ENCODE measurements around the gene ECM2. TPM values are rescaled to one million over a fixed set of nuclear protein-coding genes. Genes with fewer than 3 reads are reported as not detected.
A peak's percentile ranks its signal among the peaks of the same experiment; 100 is the strongest.

Gene ECM2
- total RNA-seq, 6 experiments from 2014 or later: 0.14 to 0.46 (median 0.33) TPM

DNA sequence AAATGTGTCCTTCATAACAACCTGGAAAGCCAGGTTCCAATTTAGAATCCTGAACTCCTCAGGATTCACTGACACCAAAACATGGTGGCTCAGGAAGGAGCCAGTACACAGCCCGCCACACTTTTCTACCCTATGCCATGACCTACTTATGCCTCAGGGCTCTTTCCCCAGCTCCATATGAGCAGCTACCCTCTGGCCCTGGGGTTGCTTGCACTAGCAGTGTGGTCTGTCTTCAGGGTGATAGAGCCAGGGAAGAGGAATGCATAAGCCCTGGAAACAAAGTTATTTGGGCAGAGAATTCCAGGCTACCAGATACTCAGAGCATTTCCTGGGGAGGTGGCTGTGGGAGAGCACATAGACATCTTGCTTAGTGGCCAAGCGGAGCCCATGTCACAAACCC is 15.0 kb upstream of the ECM2 start:
- Mint-ChIP-seq H3K27me3 (ENCODE audit: insufficient read depth) (no peaks in the 10 kb centered on the region; the same call in 1 of the 2 replicates), H3K9me3 (peaks cover 5% of the 10 kb centered on the region; the same call in 1 of the 2 replicates), H3K4me1 (ENCODE audit: low read depth) (no peaks in the 10 kb centered on the region), H3K4me3 (no peak overlapping the region), H3K27ac (no peak overlapping the region), H3K36me3 (ENCODE audit: low read depth) (peaks cover 5% of the 10 kb centered on the region; the same call in 1 of the 2 replicates)
- no peak for DNase-seq
- TF ChIP-seq, protein P1, sequence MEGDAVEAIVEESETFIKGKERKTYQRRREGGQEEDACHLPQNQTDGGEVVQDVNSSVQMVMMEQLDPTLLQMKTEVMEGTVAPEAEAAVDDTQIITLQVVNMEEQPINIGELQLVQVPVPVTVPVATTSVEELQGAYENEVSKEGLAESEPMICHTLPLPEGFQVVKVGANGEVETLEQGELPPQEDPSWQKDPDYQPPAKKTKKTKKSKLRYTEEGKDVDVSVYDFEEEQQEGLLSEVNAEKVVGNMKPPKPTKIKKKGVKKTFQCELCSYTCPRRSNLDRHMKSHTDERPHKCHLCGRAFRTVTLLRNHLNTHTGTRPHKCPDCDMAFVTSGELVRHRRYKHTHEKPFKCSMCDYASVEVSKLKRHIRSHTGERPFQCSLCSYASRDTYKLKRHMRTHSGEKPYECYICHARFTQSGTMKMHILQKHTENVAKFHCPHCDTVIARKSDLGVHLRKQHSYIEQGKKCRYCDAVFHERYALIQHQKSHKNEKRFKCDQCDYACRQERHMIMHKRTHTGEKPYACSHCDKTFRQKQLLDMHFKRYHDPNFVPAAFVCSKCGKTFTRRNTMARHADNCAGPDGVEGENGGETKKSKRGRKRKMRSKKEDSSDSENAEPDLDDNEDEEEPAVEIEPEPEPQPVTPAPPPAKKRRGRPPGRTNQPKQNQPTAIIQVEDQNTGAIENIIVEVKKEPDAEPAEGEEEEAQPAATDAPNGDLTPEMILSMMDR (IDR thresholded peaks at IDR 0.05): no peak

DNA sequence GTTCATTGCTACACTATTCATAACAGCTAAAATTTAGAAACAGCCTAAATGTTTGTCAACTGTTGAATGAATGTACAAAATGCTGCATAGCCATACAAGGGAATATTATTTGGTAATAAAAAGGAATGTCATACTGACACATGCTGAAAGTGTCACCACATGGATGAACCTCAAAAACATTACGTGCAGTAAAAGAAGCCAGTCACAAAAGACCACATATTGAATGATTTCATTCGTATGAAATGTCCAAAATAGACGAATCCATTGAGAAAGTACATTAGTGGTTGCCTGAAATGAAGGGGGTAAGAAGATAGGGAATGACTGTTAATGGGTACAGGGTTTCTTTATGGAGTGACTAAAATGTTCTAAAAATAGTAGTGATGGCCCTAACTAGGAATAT is 11.6 kb upstream of the ECM2 start:
- TF ChIP-seq, protein P1 (IDR thresholded peaks at IDR 0.05): no peak
- Mint-ChIP-seq H3K27me3 (ENCODE audit: insufficient read depth) (no peaks in the 10 kb centered on the region; the same call in 1 of the 2 replicates), H3K4me3 (no peak overlapping the region), H3K9me3 (peaks cover 12% of the 10 kb centered on the region; the same call in 1 of the 2 replicates), H3K36me3 (ENCODE audit: low read depth) (peaks cover 10% of the 10 kb centered on the region; the same call in 1 of the 2 replicates), H3K4me1 (ENCODE audit: low read depth) (no peaks in the 10 kb centered on the region), H3K27ac (no peak overlapping the region)
- DNase-seq: no peak

DNA sequence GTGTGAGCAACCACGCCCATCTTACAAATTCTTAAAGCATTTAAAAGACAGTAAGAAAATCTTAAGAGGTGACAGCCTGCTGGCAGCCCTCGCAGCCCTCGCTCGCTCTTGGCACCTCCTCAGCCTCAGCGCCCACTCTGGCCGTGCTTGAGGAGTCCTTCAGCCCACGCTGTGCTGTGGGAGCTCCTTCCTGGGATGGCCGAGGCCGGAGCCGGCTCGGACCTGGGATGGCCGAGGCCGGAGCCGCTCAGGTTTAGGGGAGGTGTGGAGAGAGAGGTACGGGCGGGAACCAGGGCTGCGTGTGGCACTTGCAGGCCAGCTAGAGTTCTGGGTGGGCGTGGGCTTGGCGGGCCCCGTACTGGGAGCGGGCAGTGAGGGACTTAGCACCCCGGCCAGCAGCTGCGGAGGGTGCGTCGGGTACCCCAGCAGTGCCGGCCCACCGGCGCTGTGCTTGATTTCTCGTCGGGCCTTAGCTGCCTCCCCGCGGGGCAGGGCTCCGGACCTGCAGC is 9.3 kb upstream of the ECM2 start:
- no peak for DNase-seq
- Mint-ChIP-seq H3K4me1 (ENCODE audit: low read depth) (no peaks in the 10 kb centered on the region), H3K36me3 (ENCODE audit: low read depth) (peaks cover 10% of the 10 kb centered on the region; the same call in 1 of the 2 replicates), H3K9me3 (peaks cover 12% of the 10 kb centered on the region; the same call in 1 of the 2 replicates), H3K27ac (no peak overlapping the region), H3K27me3 (ENCODE audit: insufficient read depth) (no peaks in the 10 kb centered on the region), H3K4me3 (no peak overlapping the region)
- TF ChIP-seq, protein P1 (IDR thresholded peaks at IDR 0.05): no peak

DNA sequence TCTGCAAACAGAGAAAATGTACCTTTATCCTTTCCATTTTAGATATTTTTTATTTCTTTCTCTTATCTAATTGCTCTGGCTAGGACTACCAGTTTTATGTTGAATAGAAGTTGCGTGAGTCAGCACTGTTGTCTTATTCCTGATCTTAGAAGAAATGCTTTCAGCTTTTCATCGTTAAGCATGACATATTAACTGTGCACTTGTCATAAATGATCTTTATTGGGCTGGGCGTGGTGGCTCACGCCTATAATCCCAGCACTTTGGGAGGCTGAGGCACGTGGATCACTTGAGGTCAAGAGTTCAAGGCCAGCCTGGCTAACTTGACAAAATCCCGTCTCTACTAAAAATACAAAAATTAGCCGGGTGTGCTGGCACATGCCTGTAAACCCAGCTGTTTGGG is 8.2 kb upstream of the ECM2 start:
- no peak overlapping the region for H3K4me3 Mint-ChIP-seq
- no peaks in the 10 kb centered on the region for H3K27me3 Mint-ChIP-seq (ENCODE audit: insufficient read depth)
- H3K27ac Mint-ChIP-seq: no peak overlapping the region
- H3K4me1 Mint-ChIP-seq (ENCODE audit: low read depth): no peaks in the 10 kb centered on the region
- TF ChIP-seq, protein P1 (IDR thresholded peaks at IDR 0.05): no peak
- no peak for DNase-seq
- peaks cover 12% of the 10 kb centered on the region; the same call in 1 of the 2 replicates for H3K9me3 Mint-ChIP-seq
- peaks cover 10% of the 10 kb centered on the region; the same call in 1 of the 2 replicates for H3K36me3 Mint-ChIP-seq (ENCODE audit: low read depth)

DNA sequence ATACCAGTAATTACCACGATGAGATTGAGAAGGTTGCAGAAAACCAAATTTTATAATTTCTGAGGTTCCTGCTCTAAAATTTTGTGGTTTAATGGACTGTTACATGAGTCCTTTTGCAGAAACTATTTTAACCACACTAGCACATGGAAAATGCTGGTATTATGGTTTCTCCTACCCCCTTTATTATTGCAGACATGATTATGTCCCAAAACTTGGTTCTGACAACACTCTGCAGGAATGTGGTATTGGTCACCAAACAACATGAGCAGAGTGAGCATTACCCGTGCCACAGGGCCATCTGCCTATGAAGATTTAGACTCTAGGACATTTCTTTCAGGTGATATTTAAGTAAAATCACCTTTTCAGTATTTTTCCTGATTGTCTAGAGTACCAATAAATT is 2.8 kb upstream of the ECM2 start:
- Mint-ChIP-seq H3K27ac (no peak overlapping the region), H3K4me1 (ENCODE audit: low read depth) (peaks cover 41% of the 10 kb centered on the region), H3K27me3 (ENCODE audit: insufficient read depth) (no peaks in the 10 kb centered on the region), H3K4me3 (no peak overlapping the region), H3K9me3 (peaks cover under 1% of the 10 kb centered on the region; the same call in 1 of the 2 replicates), H3K36me3 (ENCODE audit: low read depth) (no peaks in the 10 kb centered on the region)
- TF ChIP-seq, protein P1 (IDR thresholded peaks at IDR 0.05): no peak
- DNase-seq: peak; percentile 63
